GM12878 (cell line): ENCODE results near the gene METTL3. TPM values are rescaled to one million over a fixed set of nuclear protein-coding genes. Genes with fewer than 3 reads are reported as not detected.

Source experiments
- ATAC-seq: fragments of 200-7000 bp; cut with Tn5 transposase; 3 replicates; pipeline ENCODE4 v1.9.1; 2020; ENCODE audit warnings: mild to moderate bottlenecking, moderate library complexity
- BruUV-seq: library from RNA; stranded (reverse); fragments of 400-500 nt; replicated peaks from 2 replicates; lab custom pipeline; 2021; lab: Mats Ljungman, UMichigan
- CTCF ChIA-PET: fragments of 300-600 bp; sonication (Branson Sonifier 250); formaldehyde crosslinking; extraction: SDS; loops from one replicate; lab custom pipeline; 2021; ENCODE audit warnings: inconsistent platforms; lab: Yijun Ruan, JAX
- POLR2A ChIA-PET: fragments of 350-600 bp; formaldehyde crosslinking; extraction: SDS; loops from one replicate; lab custom pipeline; 2021; ENCODE audit warnings: inconsistent platforms; lab: Charles Lee
- RAD21 ChIA-PET: fragments of 300-600 bp; sonication (Branson Sonifier 250); formaldehyde crosslinking; loops from one replicate; lab custom pipeline; 2023; ENCODE audit warnings: antibody characterized with exemption; ENCODE audit not compliant: unreplicated experiment; lab: Charles Lee
- SMC1A ChIA-PET: fragments of 300-600 bp; sonication (Branson Sonifier 250); formaldehyde crosslinking; loops from one replicate; lab custom pipeline; 2023; ENCODE audit not compliant: unreplicated experiment, uncharacterized antibody; lab: Charles Lee
- DNase-seq: peaks from one replicate; pipeline ENCODE4 v3.0.0-alpha.2; 2011; ENCODE audit warnings: low read depth, low spot score
- FAIRE-seq: peaks from 3 replicates; lab custom pipeline; 2011; peaks lifted over from hg19 to GRCh38; lab: Jason Lieb, UNC
- H2AFZ ChIP-seq: 2 replicates; pipeline ENCODE4 v1.6.0; 2011; ENCODE audit warnings: low read depth, low read length, control low read depth; ENCODE audit not compliant: control insufficient read depth
- H3K27ac ChIP-seq: 2 replicates; pipeline ENCODE4 v1.5.1; 2011; ENCODE audit warnings: control low read depth; ENCODE audit not compliant: control insufficient read depth, insufficient read depth
- H3K27me3 ChIP-seq, 2 experiments: replicated peaks in 1 of 2; 2 replicates each; pipeline versions ENCODE4 v1.6.0 to v1.6.1; 2011; ENCODE audit warnings: low read length in 1 of 2; ENCODE audit not compliant: control insufficient read depth in 2 of 2, insufficient read depth in 2 of 2
- H3K36me3 ChIP-seq, 2 experiments: 2 replicates each; pipeline ENCODE4 v1.5.1; 2011; ENCODE audit warnings: low read length in 1 of 2; ENCODE audit not compliant: control insufficient read depth in 2 of 2, insufficient read depth in 2 of 2
- H3K4me1 ChIP-seq: 2 replicates; pipeline ENCODE4 v1.6.1; 2011; ENCODE audit warnings: mild to moderate bottlenecking, low read length, moderate library complexity, mixed read lengths; ENCODE audit not compliant: control insufficient read depth, insufficient read depth
- H3K4me2 ChIP-seq: 2 replicates; pipeline ENCODE4 v1.6.0; 2011; ENCODE audit warnings: control low read depth; ENCODE audit not compliant: control insufficient read depth, insufficient read depth
- H3K4me3 ChIP-seq: fragments of 200-600 bp; sonication (generic); 2 replicates; pipeline ENCODE4 v1.5.1; 2016
- H3K79me2 ChIP-seq: 2 replicates; pipeline ENCODE4 v1.6.0; 2011; ENCODE audit warnings: low read length; ENCODE audit not compliant: control insufficient read depth, insufficient read depth
- H3K9ac ChIP-seq: 2 replicates; pipeline ENCODE4 v1.8.0; 2011; ENCODE audit warnings: low read length, control low read depth, mixed read lengths; ENCODE audit not compliant: control insufficient read depth, insufficient read depth
- H3K9me3 ChIP-seq: replicated peaks from 3 replicates; pipeline ENCODE4 v1.5.1; 2011; ENCODE audit warnings: mild to moderate bottlenecking, low read length; ENCODE audit not compliant: control insufficient read depth, insufficient read depth
- H4K20me1 ChIP-seq: 2 replicates; pipeline ENCODE4 v1.6.0; 2011; ENCODE audit not compliant: control insufficient read depth, insufficient read depth
- CBX5 ChIP-seq: sonication (generic); IDR thresholded peaks from 2 replicates; pipeline ENCODE4 v1.6.1; 2016; ENCODE audit warnings: low read depth, moderate library complexity, mild to moderate bottlenecking, inconsistent platforms
- EGR1 ChIP-seq, 2 experiments: IDR thresholded peaks; 1 replicate in 1 of 2; 2 replicates in 1 of 2; pipeline ENCODE4 v1.6.1; 2011 to 2012; ENCODE audit warnings: low read depth in 2 of 2, low read length in 2 of 2, borderline replicate concordance in 1 of 2, mild to moderate bottlenecking in 1 of 2, moderate library complexity in 1 of 2
- HCFC1 ChIP-seq: fragments of 150-350 bp; IDR thresholded peaks from 2 replicates; pipeline ENCODE4 v1.6.1; 2014; ENCODE audit warnings: low read length
- HDGF ChIP-seq: fragments of 450-650 bp; IDR thresholded peaks from 2 replicates; pipeline ENCODE4 v1.6.1; 2016; ENCODE audit warnings: antibody characterized with exemption
- JUNB ChIP-seq: IDR thresholded peaks from 2 replicates; pipeline ENCODE4 v1.6.1; 2016; ENCODE audit warnings: antibody characterized with exemption, mild to moderate bottlenecking
- NR2F1 ChIP-seq: fragments of 450-650 bp; conservative IDR thresholded peaks from 2 replicates; pipeline ENCODE4 v1.6.1; 2017; ENCODE audit warnings: mild to moderate bottlenecking
- NRF1 ChIP-seq: conservative IDR thresholded peaks from 2 replicates; pipeline ENCODE4 v1.6.1; 2011; ENCODE audit warnings: mild to moderate bottlenecking, low read depth, low read length, improper control_type of control experiment
- PAX5 ChIP-seq: IDR thresholded peaks from 2 replicates; pipeline ENCODE4 v1.6.1; 2011; ENCODE audit warnings: low read depth, low read length, borderline replicate concordance
- ZNF207 ChIP-seq: fragments of 450-650 bp; IDR thresholded peaks from 2 replicates; pipeline ENCODE4 v1.6.1; 2014; ENCODE audit warnings: antibody characterized with exemption, mild to moderate bottlenecking, borderline replicate concordance
- ZNF217 ChIP-seq: fragments of 450-650 bp; IDR thresholded peaks from 2 replicates; pipeline ENCODE4 v1.6.1; 2017; ENCODE audit warnings: antibody characterized with exemption, mild to moderate bottlenecking
- ZNF274 ChIP-seq: IDR thresholded peaks from one replicate; pipeline ENCODE4 v1.8.0; 2011; ENCODE audit not compliant: insufficient read length, insufficient read depth
- ZNF384 ChIP-seq: IDR thresholded peaks from 2 replicates; pipeline ENCODE4 v1.6.1; 2012; ENCODE audit warnings: low read depth, mild to moderate bottlenecking, low read length, improper control_type of control experiment, borderline replicate concordance
- WGBS: methylation state at CpG from one replicate; pipeline ENCODE4 v1.1.6; 2016; ENCODE audit warnings: low lambda C conversion rate; ENCODE audit not compliant: insufficient replicate concordance, insufficient coverage; ENCODE audit errors: missing lambda C conversion rate; 5-methylcytosine and 5-hydroxymethylcytosine counted together
- in situ Hi-C: fragments of 300-500 bp; cut with MboI; formaldehyde crosslinking; loops from 9 replicates; pipeline ENCODE4 v1.14.3; 2018; ENCODE audit warnings: mixed read lengths
- intact Hi-C: fragments of 100-400 bp; cut with micrococcal nuclease; formaldehyde crosslinking; loops from one replicate; pipeline ENCODE4 v1.14.2; 2022; ENCODE audit not compliant: unreplicated experiment
- polyA plus RNA-seq, 11 experiments: library from polyadenylated mRNA; depleted of rRNA in 4 of 11; unstranded in 6 of 11; stranded (reverse) in 5 of 11; fragments of >200 nt; fragmentation: Nextera tagmentation in 4 of 11; fragmentation: Illumina TruSeq in 1 of 11; extraction: Ambion mirVana in 4 of 11; extraction: Trizol in 1 of 11; gene quantifications; 1 replicate in 1 of 11; 2 replicates in 10 of 11; pipeline versions ENCODE4 v1.2.1 to v1.2.3, GENCODE V29; 2011 to 2016; ENCODE audit warnings: inconsistent platforms in 2 of 11, missing spikeins in 2 of 11, low read depth in 1 of 11
- total RNA-seq, 4 experiments: library from RNA; depleted of rRNA in 3 of 4; stranded (reverse); fragments of >200 nt in 3 of 4; fragmentation: Illumina TruSeq in 1 of 4; extraction: Trizol in 1 of 4; gene quantifications; 2 replicates each; pipeline versions ENCODE4 v1.2.1 to v1.2.3, GENCODE V29; 2013 to 2021
- TF ChIP-seq, protein P1 (sequence below): IDR thresholded peaks from 2 replicates; pipeline ENCODE4 v1.6.1; 2012; ENCODE audit warnings: mild to moderate bottlenecking, low read depth, low read length
- TF ChIP-seq, protein P2 (sequence below): IDR thresholded peaks from 2 replicates; pipeline ENCODE4 v1.6.1; 2012; ENCODE audit warnings: low read depth, low read length, improper control_type of control experiment

Gene METTL3
- total and polyA plus RNA-seq, 10 of the 15 experiments (the other 5 are each of a cell fraction or from before 2014, with no cell fraction given): 32.8 to 165 (median 65.5) TPM

DNA sequence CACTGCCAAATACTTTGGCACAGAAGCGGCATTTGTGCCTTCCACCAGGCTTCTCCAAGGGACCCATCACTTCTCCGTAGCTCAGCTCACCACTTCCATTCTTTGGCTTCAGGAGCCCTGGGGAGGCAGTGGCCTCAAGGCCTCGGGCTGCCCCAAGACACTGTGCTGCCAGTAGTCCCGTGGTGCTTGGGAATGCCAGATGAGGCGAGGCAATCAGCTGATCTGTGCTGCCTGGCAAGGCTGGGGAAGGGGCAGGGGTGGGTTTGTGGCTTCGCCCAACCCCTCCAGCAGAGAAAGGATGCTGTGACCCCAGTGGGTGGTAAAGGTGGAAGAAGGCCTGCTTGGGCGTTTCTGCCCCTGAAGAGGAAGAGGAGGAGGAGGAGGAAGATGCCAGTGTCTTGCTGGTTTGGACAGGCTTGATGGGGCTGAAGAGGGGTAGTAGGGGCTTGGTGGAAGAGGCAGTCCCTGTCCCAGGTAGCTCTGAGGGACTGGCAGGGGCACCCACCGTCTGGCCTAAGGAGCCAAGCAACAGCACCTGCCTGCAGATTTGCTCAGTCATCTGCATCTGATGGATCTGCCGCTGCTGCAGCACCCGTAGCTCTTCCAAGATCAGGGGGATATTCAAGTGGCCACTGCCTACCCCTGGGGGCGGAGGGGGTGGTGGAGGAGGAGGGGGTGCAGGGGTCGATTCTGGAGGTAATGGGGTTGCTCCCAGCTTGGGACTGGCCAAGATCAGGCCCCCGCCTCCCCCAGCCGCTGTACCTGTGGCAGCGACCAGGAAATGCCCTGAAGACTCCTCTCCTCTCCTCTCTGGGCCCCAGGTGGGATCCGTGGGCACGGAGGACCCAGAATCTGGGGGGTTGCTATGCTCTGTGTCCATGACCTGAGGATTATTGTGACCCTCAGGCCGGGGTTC is 13.7 kb upstream of the METTL3 start:
- no peaks in the 10 kb centered on the region for H4K20me1 ChIP-seq
- DNase-seq (no peak), FAIRE-seq (no peak), ATAC-seq (no peak)
- no peak overlapping the region for H2AFZ ChIP-seq
- no peak overlapping the region for H3K4me3 ChIP-seq
- in situ Hi-C loops: no loop called here
- no TSS peak for BruUV-seq
- CTCF ChIA-PET: interaction anchor here (1.0 to 2.9 kb wide), 4 partner anchors 12 to 45 kb away, joined by 4 to 29 read pairs (median 12); no protein-coding TSS in a partner anchor
- SMC1A ChIA-PET: interaction anchor here (3.1 to 4.9 kb wide), 2 partner anchors 14 to 26 kb away, joined by 29 to 48 read pairs; partner anchors contain the start of gene METTL3
- RAD21 ChIA-PET: interaction anchor here (0.6 to 4.1 kb wide), 3 partner anchors 20 to 119 kb away, joined by 4 to 52 read pairs (median 11); no protein-coding TSS in a partner anchor
- H3K36me3 ChIP-seq: no peaks in the 10 kb centered on the region
- 51% methylated on average over 17 of the region's 18 CpGs for WGBS
- no peak overlapping the region for H3K27ac ChIP-seq
- no peaks in the 10 kb centered on the region for H3K9me3 ChIP-seq
- H3K9ac ChIP-seq: no peak overlapping the region
- H3K4me1 ChIP-seq: peaks cover 12% of the 10 kb centered on the region
- intact Hi-C loops: no loop called here
- H3K27me3 ChIP-seq: no peaks in the 10 kb centered on the region
- no peaks in the 10 kb centered on the region for H3K79me2 ChIP-seq
- H3K4me2 ChIP-seq: no peak overlapping the region
- POLR2A ChIA-PET: interaction anchor here (2.3 to 4.0 kb wide), 2 partner anchors 11 to 14 kb away, joined by 10 to 35 read pairs; partner anchors contain the start of gene METTL3
- TF ChIP-seq JUNB: no peak
- TF ChIP-seq, protein P1, sequence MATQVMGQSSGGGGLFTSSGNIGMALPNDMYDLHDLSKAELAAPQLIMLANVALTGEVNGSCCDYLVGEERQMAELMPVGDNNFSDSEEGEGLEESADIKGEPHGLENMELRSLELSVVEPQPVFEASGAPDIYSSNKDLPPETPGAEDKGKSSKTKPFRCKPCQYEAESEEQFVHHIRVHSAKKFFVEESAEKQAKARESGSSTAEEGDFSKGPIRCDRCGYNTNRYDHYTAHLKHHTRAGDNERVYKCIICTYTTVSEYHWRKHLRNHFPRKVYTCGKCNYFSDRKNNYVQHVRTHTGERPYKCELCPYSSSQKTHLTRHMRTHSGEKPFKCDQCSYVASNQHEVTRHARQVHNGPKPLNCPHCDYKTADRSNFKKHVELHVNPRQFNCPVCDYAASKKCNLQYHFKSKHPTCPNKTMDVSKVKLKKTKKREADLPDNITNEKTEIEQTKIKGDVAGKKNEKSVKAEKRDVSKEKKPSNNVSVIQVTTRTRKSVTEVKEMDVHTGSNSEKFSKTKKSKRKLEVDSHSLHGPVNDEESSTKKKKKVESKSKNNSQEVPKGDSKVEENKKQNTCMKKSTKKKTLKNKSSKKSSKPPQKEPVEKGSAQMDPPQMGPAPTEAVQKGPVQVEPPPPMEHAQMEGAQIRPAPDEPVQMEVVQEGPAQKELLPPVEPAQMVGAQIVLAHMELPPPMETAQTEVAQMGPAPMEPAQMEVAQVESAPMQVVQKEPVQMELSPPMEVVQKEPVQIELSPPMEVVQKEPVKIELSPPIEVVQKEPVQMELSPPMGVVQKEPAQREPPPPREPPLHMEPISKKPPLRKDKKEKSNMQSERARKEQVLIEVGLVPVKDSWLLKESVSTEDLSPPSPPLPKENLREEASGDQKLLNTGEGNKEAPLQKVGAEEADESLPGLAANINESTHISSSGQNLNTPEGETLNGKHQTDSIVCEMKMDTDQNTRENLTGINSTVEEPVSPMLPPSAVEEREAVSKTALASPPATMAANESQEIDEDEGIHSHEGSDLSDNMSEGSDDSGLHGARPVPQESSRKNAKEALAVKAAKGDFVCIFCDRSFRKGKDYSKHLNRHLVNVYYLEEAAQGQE: no peak
- TF ChIP-seq ZNF274: no peak
- TF ChIP-seq, protein P2, sequence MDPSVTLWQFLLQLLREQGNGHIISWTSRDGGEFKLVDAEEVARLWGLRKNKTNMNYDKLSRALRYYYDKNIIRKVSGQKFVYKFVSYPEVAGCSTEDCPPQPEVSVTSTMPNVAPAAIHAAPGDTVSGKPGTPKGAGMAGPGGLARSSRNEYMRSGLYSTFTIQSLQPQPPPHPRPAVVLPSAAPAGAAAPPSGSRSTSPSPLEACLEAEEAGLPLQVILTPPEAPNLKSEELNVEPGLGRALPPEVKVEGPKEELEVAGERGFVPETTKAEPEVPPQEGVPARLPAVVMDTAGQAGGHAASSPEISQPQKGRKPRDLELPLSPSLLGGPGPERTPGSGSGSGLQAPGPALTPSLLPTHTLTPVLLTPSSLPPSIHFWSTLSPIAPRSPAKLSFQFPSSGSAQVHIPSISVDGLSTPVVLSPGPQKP: no peak
- TF ChIP-seq ZNF384: no peak
- no peak for TF ChIP-seq HDGF
- TF ChIP-seq EGR1 (IDR thresholded peaks at IDR 0.05; ENCODE audit: borderline replicate concordance in 1 of 2, low read depth in 2 of 2, low read length in 2 of 2): no peak
- no peak for TF ChIP-seq ZNF207
- TF ChIP-seq PAX5: no peak
- TF ChIP-seq NRF1: no peak
- TF ChIP-seq CBX5: no peak
- no peak for TF ChIP-seq ZNF217
- no peak for TF ChIP-seq HCFC1
- TF ChIP-seq NR2F1: no peak
